H1 (cell line): ENCODE measurements around the gene GRM7. TPM values are rescaled to one million over a fixed set of nuclear protein-coding genes. Genes with fewer than 3 reads are reported as not detected.

Source experiments
- CTCF ChIA-PET: fragments of 300-600 bp; sonication (Branson Sonifier 250); formaldehyde crosslinking; loops from one replicate; lab custom pipeline; 2021; ENCODE audit not compliant: partially characterized antibody; lab: Charles Lee
- POLR2A ChIA-PET: fragments of 300-600 bp; sonication (Branson Sonifier 250); formaldehyde crosslinking; loops from one replicate; lab custom pipeline; 2021; ENCODE audit warnings: inconsistent platforms; ENCODE audit not compliant: partially characterized antibody; lab: Charles Lee
- DNase-seq, 2 experiments: peaks; one replicate each; pipeline versions ENCODE4 v3.0.0 to v3.0.0-alpha.2; 2010 to 2022; ENCODE audit warnings: low spot score in 2 of 2, low read depth in 1 of 2, mixed read lengths in 1 of 2
- FAIRE-seq: peaks from 2 replicates; lab custom pipeline; 2011; peaks lifted over from hg19 to GRCh38; lab: Jason Lieb, UNC
- H2AFZ ChIP-seq: 2 replicates; pipeline ENCODE4 v1.8.1; 2012; ENCODE audit warnings: low read length, inconsistent platforms
- H2AK5ac ChIP-seq: 2 replicates; pipeline ENCODE4 v1.6.1; 2013; ENCODE audit warnings: low read depth, low read length
- H2BK120ac ChIP-seq: replicated peaks from 2 replicates; pipeline ENCODE3; 2013; ENCODE audit warnings: low read depth, low read length, inconsistent platforms
- H2BK12ac ChIP-seq: 2 replicates; pipeline ENCODE4 v1.6.1; 2013; ENCODE audit warnings: low read depth, low read length
- H2BK15ac ChIP-seq: 2 replicates; pipeline ENCODE4 v1.6.1; 2013; ENCODE audit warnings: low read length
- H2BK20ac ChIP-seq: 2 replicates; pipeline ENCODE4 v1.6.1; 2013; ENCODE audit warnings: low read length
- H2BK5ac ChIP-seq: 2 replicates; pipeline ENCODE4 v1.6.1; 2013; ENCODE audit warnings: low read depth, low read length
- H3K14ac ChIP-seq: 2 replicates; pipeline ENCODE4 v1.6.1; 2013; ENCODE audit warnings: inconsistent platforms; ENCODE audit not compliant: insufficient read length
- H3K18ac ChIP-seq: 2 replicates; pipeline ENCODE4 v1.6.1; 2013; ENCODE audit warnings: low read length; ENCODE audit errors: extremely low read depth
- H3K23ac ChIP-seq: 2 replicates; pipeline ENCODE4 v1.6.1; 2013; ENCODE audit warnings: inconsistent platforms; ENCODE audit not compliant: insufficient read length
- H3K23me2 ChIP-seq: 2 replicates; pipeline ENCODE4 v1.6.1; 2013; ENCODE audit warnings: low read depth, low read length
- H3K27ac ChIP-seq: 2 replicates; pipeline ENCODE4 v1.6.1; 2011; ENCODE audit warnings: low read depth, low read length, inconsistent platforms
- H3K27me3 ChIP-seq, 4 experiments: replicated peaks in 1 of 4; 1 replicate in 1 of 4; 2 replicates in 3 of 4; pipeline versions ENCODE4 v1.6.1 to v1.8.1; 2011 to 2013; ENCODE audit warnings: low read length in 3 of 4, mild to moderate bottlenecking in 3 of 4, inconsistent platforms in 2 of 4, mixed read lengths in 2 of 4, moderate library complexity in 1 of 4; ENCODE audit not compliant: control insufficient read depth in 3 of 4, insufficient read depth in 3 of 4; ENCODE audit errors: extremely low read depth in 1 of 4
- H3K36me3 ChIP-seq, 4 experiments: 2 replicates each; pipeline versions ENCODE4 v1.6.1 to v1.8.1; 2011 to 2013; ENCODE audit warnings: mild to moderate bottlenecking in 4 of 4, low read length in 3 of 4, moderate library complexity in 2 of 4, control low read depth in 1 of 4, inconsistent platforms in 1 of 4; ENCODE audit not compliant: insufficient read depth in 4 of 4, control insufficient read depth in 2 of 4
- H3K4ac ChIP-seq: replicated peaks from 2 replicates; pipeline ENCODE3; 2013; ENCODE audit warnings: low read length, low read depth, mixed read lengths, inconsistent platforms; ENCODE audit not compliant: insufficient read length
- H3K4me1 ChIP-seq, 4 experiments: replicated peaks in 1 of 4; 1 replicate in 1 of 4; 2 replicates in 3 of 4; pipeline versions ENCODE4 v1.6.1 to v1.8.1; 2011 to 2013; ENCODE audit warnings: low read length in 3 of 4, inconsistent platforms in 2 of 4, mixed read lengths in 1 of 4; ENCODE audit not compliant: insufficient read depth in 4 of 4, control insufficient read depth in 3 of 4
- H3K4me2 ChIP-seq, 2 experiments: 2 replicates each; pipeline versions ENCODE4 v1.6.1 to v1.8.1; 2011 to 2013; ENCODE audit warnings: low read depth in 2 of 2, low read length in 2 of 2, control low read depth in 1 of 2, inconsistent platforms in 1 of 2, mild to moderate bottlenecking in 1 of 2; ENCODE audit not compliant: insufficient read depth in 1 of 2
- H3K4me3 ChIP-seq, 4 experiments: fragments of 200-600, 300-600 bp in 1 of 4; sonication (generic), shearing (Covaris generic), sonication (Bioruptor Twin) in 1 of 4; 2 replicates each; pipeline versions ENCODE4 v1.5.1 to v1.8.1; 2011 to 2016; ENCODE audit warnings: low read length in 4 of 4, low read depth in 3 of 4, control low read depth in 2 of 4, inconsistent platforms in 2 of 4, mild to moderate bottlenecking in 2 of 4, mixed read lengths in 1 of 4, moderate library complexity in 1 of 4; ENCODE audit not compliant: insufficient read depth in 2 of 4; ENCODE audit errors: extremely low read depth in 1 of 4
- H3K56ac ChIP-seq: replicated peaks from 2 replicates; pipeline ENCODE3; 2013; ENCODE audit warnings: low read depth, mild to moderate bottlenecking, mixed read lengths, low read length, inconsistent platforms; ENCODE audit not compliant: insufficient read length
- H3K79me1 ChIP-seq: 2 replicates; pipeline ENCODE4 v1.6.1; 2013; ENCODE audit warnings: low read depth, low read length, control low read depth
- H3K79me2 ChIP-seq, 2 experiments: 2 replicates each; pipeline versions ENCODE4 v1.6.1 to v1.8.1; 2012 to 2013; ENCODE audit warnings: low read length in 2 of 2, mild to moderate bottlenecking in 2 of 2, inconsistent platforms in 1 of 2; ENCODE audit not compliant: insufficient read depth in 2 of 2, control insufficient read depth in 1 of 2
- H3K9ac ChIP-seq, 4 experiments: replicated peaks in 1 of 4; 1 replicate in 1 of 4; 2 replicates in 3 of 4; pipeline versions ENCODE4 v1.6.1 to v1.8.1; 2011 to 2013; ENCODE audit warnings: low read depth in 3 of 4, low read length in 3 of 4, control low read depth in 2 of 4, mild to moderate bottlenecking in 2 of 4, moderate library complexity in 2 of 4, inconsistent platforms in 1 of 4; ENCODE audit errors: extremely low read depth in 1 of 4
- H3K9me3 ChIP-seq, 2 experiments: 2 replicates each; pipeline versions ENCODE4 v1.6.1 to v1.8.1; 2012 to 2013; ENCODE audit warnings: mild to moderate bottlenecking in 2 of 2, moderate library complexity in 2 of 2, control low read depth in 1 of 2, inconsistent platforms in 1 of 2, low read depth in 1 of 2, low read length in 1 of 2, mixed read lengths in 1 of 2; ENCODE audit not compliant: insufficient read depth in 2 of 2
- H4K20me1 ChIP-seq, 2 experiments: replicated peaks in 1 of 2; 2 replicates each; pipeline versions ENCODE3 to v1.8.1; 2011 to 2013; ENCODE audit warnings: inconsistent platforms in 2 of 2, low read length in 2 of 2, mild to moderate bottlenecking in 1 of 2; ENCODE audit not compliant: insufficient read depth in 2 of 2, control insufficient read depth in 1 of 2
- H4K5ac ChIP-seq: 2 replicates; pipeline ENCODE4 v1.6.1; 2013; ENCODE audit warnings: low read length, low read depth, mixed read lengths, inconsistent platforms; ENCODE audit not compliant: insufficient read length
- H4K8ac ChIP-seq: 2 replicates; pipeline ENCODE4 v1.8.0; 2013; ENCODE audit warnings: mild to moderate bottlenecking, moderate library complexity, low read length, inconsistent platforms; ENCODE audit not compliant: insufficient read depth; ENCODE audit errors: extremely low read depth
- H4K91ac ChIP-seq: replicated peaks from 2 replicates; pipeline ENCODE3; 2013; ENCODE audit warnings: low read length, mixed read lengths, inconsistent platforms; ENCODE audit not compliant: insufficient read length
- CHD1 ChIP-seq: IDR thresholded peaks from 2 replicates; pipeline ENCODE4 v1.6.1; 2012; ENCODE audit warnings: low read depth, low read length, improper control_type of control experiment
- WGBS, 2 experiments: shearing (Covaris generic) in 1 of 2; methylation state at CpG; one replicate each; pipeline versions ENCODE4 v1.1.6 to v1.1.7; 2013 to 2015; ENCODE audit warnings: low lambda C conversion rate in 2 of 2, mixed read lengths in 2 of 2, inconsistent platforms in 1 of 2, low coverage in 1 of 2, missing lambda C conversion rate in 1 of 2; ENCODE audit not compliant: insufficient replicate concordance in 2 of 2, insufficient coverage in 1 of 2, insufficient read length in 1 of 2; ENCODE audit errors: extremely low coverage in 1 of 2, missing lambda C conversion rate in 1 of 2; 5-methylcytosine and 5-hydroxymethylcytosine counted together
- polyA plus RNA-seq, 7 experiments: library from polyadenylated mRNA; depleted of rRNA in 3 of 7; stranded (reverse) in 5 of 7; unstranded in 2 of 7; fragments of >200 nt in 5 of 7; fragments of 200-250 nt in 2 of 7; gene quantifications; 1 replicate in 5 of 7; 2 replicates in 1 of 7; 4 replicates in 1 of 7; pipeline versions ENCODE4 v1.2.1 to v1.2.3, GENCODE V29; 2011 to 2013; ENCODE audit warnings: missing spikeins in 2 of 7, mixed read lengths in 2 of 7
- total RNA-seq: library from RNA; stranded (reverse); fragmentation: NEBNext Ultra II Directional; extraction: Animal tissue kit (Norgen Biotek cat#: 25700); gene quantifications from 2 replicates; pipeline ENCODE4 v1.2.1, GENCODE V29; 2021

GRM7 gene
- total and polyA plus RNA-seq, 2 of the 8 experiments (the other 6 are each of a cell fraction or from before 2014, with no cell fraction given), result 0.17 to 0.24 TPM

DNA sequence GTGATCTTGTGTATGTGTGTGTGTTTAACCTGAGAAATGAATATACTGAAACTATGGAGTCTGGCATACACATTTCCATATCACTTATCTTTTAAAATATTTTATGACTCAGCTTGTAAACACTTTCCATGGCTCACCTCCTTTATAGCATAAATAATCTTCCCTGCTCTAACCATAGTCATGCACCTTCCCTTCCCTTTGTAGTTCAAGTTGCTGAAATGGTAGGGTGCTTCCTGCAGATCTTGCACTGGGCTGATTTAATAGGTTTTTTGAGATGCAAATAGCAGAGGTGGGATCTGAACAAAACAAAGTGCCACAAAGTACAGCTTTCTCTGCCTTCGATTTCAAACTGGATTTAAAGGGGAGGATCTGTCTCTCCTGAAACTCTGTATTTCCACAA, 928.0 kb downstream of the GRM7 start:
- Histone ChIP-seq H2BK15ac (no peak overlapping the region), H3K27ac (no peak overlapping the region), H3K27me3 (no peaks in the 10 kb centered on the region), H3K18ac (no peak overlapping the region), H2BK5ac (peak overlapping the region; percentile 29; the same call in 1 of the 2 replicates), H2BK120ac (no peak overlapping the region), H3K36me3 (no peaks in the 10 kb centered on the region; a peak in 1 of 8 replicates), H3K9me3 (peaks cover 5 to 8% of the 10 kb centered on the region in 2 experiments; a peak in 3 of 4 replicates), H3K79me1 (no peaks in the 10 kb centered on the region), H3K23me2 (no peaks in the 10 kb centered on the region; the same call in 1 of the 2 replicates), H2AFZ (no peak overlapping the region), H3K23ac (no peak overlapping the region), H3K79me2 (no peaks in the 10 kb centered on the region), H3K9ac (no peak overlapping the region), H4K20me1 (no peaks in the 10 kb centered on the region), H4K8ac (no peak overlapping the region), H3K4me1 (peaks cover 2 to 18% (median 13%) of the 10 kb centered on the region in 4 experiments; a peak in 6 of 7 replicates), H4K91ac (no peak overlapping the region), H3K56ac (no peak overlapping the region), H3K4ac (no peak overlapping the region), H2BK20ac (no peak overlapping the region), H2AK5ac (no peak overlapping the region), H4K5ac (no peak overlapping the region), H3K4me3 (peak overlapping the region in 1 of 4 experiments; percentile 26; a peak in 1 of 8 replicates), H3K14ac (no peak overlapping the region), H3K4me2 (peak overlapping the region; percentile 33 to 40; a peak in 3 of 4 replicates), H2BK12ac (no peak overlapping the region)
- DNase-seq (no peak), FAIRE-seq (peak; percentile 62)
- ChIA-PET CTCF (interaction anchor here (0.7 to 1.4 kb wide), 2 partner anchors 179 to 513 kb away, joined by 3 to 4 read pairs; no protein-coding TSS in a partner anchor), POLR2A (no interaction called here)
- 25% methylated on average over 1 of the region's 1 CpG; no CpG with 5 or more reads in 1 of the 2 experiments for WGBS, 2 experiments
- no peak for TF ChIP-seq CHD1
